ENCODE measurements around the gene SLX9.

Gene SLX9

GRCh38 chr21:44940116-44940631 is 345 bp downstream of the SLX9 start:
- TF ChIP-seq CTCF (conservative IDR thresholded peaks at IDR 0.05; ENCODE audit: low read length): no peak
- DNase-seq (ENCODE audit: low read depth): no peak
- peak overlapping the region; percentile 92 for H3K4me3 ChIP-seq (ENCODE audit: low read length)

DNA sequence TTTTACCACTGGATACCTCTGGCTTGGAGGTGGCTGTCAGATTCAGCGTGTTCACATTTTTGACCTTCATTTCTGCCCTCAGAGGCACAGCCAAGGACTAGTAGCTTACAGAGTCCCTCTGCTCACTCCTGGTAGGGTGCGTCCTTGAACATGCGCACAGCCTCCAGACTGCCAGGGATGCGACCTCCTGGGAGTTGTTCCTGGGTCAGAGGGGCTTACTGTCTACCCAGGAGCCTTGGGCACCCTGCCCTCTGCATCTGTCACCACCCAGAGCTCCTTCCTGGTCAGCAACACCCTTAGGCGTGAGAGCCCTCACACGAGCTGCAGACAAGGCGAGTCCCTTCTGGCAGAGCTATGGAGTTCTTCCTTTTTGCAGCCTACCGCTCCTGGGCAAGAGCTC is 1.7 kb downstream of the SLX9 start:
- no peak for DNase-seq (ENCODE audit: low read depth)
- H3K4me3 ChIP-seq (ENCODE audit: low read length): no peak overlapping the region
- no peak for TF ChIP-seq CTCF (conservative IDR thresholded peaks at IDR 0.05; ENCODE audit: low read length)

DNA sequence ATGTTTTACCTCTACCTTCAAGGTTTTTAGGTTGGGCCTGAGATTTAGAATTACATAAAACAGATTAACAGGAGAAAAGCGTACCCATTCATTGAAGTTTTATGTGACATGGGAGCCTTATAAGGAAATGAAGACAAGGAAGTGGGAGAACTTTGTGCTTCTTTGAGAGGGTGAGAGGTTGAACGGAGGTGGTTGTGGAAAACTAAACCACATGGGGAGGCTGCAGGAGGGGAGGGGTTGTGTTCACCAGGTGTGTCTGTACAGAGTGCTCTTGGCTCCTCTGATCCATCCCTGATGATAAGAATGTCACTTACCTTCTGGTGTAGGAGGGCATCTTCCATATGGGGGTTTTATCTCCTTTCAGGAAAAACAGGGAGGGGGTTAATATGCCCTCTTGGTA is 2.7 kb downstream of the SLX9 start:
- H3K4me3 ChIP-seq (ENCODE audit: low read length): no peak overlapping the region
- TF ChIP-seq CTCF (conservative IDR thresholded peaks at IDR 0.05; ENCODE audit: low read length): no peak
- DNase-seq (ENCODE audit: low read depth): no peak

DNA sequence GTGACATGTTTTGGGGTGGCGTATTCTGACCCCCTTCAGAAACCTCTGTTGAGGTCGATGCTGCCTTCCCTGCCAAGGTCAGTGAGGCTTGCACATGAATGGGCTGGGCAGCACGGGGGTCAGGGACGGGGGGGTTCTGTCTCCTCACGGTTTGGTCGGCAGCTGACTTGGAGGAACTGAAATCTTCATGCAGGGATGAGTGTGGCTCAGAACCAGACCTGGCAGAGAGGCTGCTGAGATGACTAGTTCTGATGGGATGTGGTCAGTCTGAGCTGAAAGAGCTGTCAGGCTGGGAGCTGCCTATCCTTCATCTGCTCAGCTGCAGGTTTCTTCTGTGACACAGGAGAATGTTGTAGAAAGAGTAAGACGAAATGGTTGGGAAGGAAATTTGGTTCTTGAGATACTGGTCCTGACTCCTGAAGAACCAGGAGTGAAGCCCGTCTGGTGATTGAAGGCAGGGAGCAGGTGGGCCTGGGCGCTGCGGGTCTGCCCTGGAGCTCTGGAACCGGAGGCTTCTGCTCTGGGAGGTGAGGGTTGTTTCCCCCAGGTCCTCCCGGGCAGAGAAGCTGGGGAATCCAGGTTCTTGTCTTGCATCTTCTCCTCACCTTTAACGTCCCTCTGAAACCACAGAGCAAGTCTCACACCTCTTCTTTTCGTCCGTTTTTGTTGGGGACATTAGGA is 3.3 kb downstream of the SLX9 start:
- H3K4me3 ChIP-seq (ENCODE audit: low read length): no peak overlapping the region
- DNase-seq (ENCODE audit: low read depth): no peak
- no peak for TF ChIP-seq CTCF (conservative IDR thresholded peaks at IDR 0.05; ENCODE audit: low read length)

DNA sequence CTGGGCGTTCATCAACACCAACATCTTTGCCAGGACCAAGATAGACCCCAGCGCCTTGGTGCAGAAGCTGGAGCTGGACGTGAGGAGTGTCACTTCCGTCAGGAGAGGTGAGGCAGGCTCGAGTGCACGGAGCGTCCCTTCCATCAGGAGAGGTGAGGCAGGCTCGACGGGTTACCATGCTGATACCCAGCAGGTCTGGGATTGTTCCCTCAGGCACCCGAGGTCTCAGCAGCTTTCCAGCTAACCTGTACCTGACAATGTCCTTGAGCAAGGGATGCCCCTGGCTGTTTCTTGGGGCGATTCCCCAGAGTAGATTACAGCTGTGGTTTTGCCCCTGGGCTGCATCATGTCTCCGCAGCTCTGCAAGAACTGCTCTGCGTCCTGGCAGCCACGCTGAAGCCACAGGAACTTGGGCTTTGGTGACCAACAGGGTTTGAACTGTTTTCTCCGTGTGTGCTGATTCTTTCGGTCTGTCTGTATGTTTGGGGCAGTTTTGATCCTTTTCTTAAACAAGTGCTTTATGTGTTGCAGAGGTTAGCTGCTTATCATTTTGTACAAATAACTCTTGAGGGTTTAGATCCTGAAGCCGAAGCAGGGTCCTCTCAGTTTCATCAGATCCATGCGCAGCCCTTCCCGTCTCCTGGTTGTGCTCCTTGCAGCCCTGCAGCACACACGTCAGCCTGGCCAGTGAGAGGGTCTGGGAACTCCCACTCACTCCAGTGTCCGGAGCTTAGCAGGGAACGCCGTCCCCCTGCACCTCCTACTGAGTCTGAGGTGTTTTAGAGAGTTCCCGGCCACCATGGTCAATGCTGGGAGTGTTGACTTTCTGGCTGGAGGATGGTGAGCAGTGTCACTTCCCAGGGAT is 4.1 kb downstream of the SLX9 start:
- no peak for TF ChIP-seq CTCF (conservative IDR thresholded peaks at IDR 0.05; ENCODE audit: low read length)
- no peak for DNase-seq (ENCODE audit: low read depth)
- no peak overlapping the region for H3K4me3 ChIP-seq (ENCODE audit: low read length)

- no peak overlapping the region for H3K4me3 ChIP-seq (ENCODE audit: low read length)
- no peak for DNase-seq (ENCODE audit: low read depth)
- no peak for TF ChIP-seq CTCF (conservative IDR thresholded peaks at IDR 0.05; ENCODE audit: low read length)
These were observed 4.8 kb downstream of the SLX9 start for GRCh38 chr21:44944596-44944995.
